Activated naive CD4-positive, alpha-beta T cell treated with Interleukin-2 at 50 U/mL for 16 hours (primary cell): ENCODE data around the gene DENND1B.

Source experiments
- DNase-seq: peaks from one replicate; pipeline ENCODE4 v3.0.0-alpha.2; 2020

Gene DENND1B

DNA sequence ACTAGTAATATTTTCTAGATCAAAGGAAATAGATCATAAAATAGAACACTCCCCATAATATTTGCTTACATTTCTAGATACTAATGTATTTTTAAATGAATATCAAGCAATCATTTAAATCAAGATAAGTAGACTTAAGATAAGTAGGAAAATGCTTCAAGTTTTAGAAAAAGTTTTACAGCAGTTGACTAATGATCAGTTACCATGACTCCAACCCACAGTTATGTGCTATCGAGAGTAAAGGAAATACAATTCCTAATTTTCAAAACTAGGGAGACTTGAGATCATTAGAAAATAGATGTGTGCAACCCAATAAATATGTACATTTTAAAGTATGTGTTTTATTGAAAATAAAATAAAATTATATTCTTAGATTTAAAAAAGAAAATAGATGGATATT lies 95.0 kb downstream of the DENND1B start:
- no peak for DNase-seq

- DNase-seq = no peak
Observed at GRCh38 chr1:197677752-197678295, 97.5 kb downstream of the DENND1B start.

DNA sequence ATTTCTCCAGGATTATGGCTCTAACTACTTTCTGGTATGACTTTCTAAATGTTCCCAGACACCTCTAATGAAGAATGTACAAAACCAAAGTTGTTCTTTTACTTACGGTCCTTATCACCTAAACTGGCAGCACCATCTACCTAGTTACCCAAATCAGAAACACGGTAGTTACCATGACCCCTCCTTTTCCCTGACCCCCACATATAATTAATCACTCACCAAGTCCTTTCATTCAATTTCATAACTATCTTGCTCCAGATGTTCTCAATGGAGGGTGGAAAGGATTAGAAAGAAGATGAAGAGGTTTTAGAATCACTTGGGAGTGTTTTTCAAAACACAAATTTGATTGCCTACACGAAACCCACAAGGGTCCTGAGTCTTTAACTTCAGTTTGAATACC lies 98.0 kb downstream of the DENND1B start:
- DNase-seq = no peak

DNA sequence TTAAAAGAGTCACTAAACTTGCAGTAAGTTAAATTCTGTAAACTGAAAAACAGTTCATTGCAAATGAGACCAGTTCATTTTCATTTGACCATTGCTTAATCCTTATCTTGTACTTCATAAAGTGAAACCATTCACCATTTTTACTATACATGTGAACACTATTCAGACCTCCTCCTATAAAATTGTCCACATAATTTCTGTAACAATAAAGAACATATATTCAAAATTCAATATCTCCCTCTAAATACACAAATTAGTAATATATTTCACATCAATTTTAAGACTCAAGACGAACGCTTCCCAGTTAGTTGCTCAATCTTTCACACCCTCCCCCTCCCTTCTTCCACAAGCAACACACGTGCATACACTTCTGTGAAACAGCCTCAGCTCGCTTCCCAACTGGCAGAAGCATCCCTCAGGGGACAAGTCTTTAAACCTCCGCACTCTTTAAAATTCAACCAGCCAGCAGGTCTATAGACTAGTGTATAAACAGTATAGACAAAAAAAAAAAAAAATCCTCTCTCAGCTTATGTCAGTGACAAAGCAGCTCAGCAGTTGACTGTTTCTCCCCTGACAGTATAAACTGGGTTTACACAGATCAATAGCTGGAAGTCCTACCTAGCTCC lies 99.6 kb downstream of the DENND1B start:
- DNase-seq = no peak

GRCh38 chr1:197674286-197674685 lies 101.0 kb downstream of the DENND1B start:
- DNase-seq = no peak

DNA sequence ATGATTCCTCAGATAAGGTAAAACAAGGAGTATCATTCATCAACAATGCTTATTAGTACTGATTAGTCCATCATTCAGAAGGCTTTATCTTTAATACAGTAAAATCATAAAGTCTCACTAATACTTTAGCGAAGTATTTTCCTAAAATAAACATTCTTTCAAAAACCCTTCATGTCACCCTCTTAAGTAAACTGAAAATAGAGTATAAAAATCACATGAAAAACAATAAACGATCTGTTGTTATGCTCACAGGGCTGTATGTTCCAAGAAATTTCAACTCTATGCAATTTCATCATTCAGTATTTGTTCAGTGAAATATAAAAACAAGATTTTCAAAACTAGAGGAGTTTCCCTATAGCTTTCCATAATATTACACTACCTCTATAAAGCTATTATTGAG lies 102.0 kb downstream of the DENND1B start:
- no peak for DNase-seq

- DNase-seq = no peak
Observed at GRCh38 chr1:197672347-197672746, 102.9 kb downstream of the DENND1B start.

DNA sequence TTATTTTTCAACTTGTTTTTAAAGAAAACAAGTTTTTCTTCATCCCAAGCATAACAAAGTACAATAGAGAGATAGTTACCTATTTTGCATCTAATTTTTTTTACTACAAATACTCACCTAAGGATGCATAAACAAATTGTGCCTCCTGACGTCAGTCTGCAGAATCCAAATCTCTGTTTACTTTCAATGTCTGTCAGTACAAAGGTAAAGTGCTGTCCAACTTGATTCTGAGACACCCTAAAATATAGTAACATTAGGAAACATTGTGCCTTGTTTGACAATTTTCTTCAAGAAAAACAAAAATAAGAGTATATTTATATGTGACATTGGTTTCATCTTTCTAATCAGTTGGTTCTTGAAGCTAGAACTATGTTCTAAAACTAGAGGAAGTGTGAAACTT lies 103.4 kb downstream of the DENND1B start:
- DNase-seq = no peak

GRCh38 chr1:197671140-197671539 lies 104.1 kb downstream of the DENND1B start:
- DNase-seq = no peak

DNA sequence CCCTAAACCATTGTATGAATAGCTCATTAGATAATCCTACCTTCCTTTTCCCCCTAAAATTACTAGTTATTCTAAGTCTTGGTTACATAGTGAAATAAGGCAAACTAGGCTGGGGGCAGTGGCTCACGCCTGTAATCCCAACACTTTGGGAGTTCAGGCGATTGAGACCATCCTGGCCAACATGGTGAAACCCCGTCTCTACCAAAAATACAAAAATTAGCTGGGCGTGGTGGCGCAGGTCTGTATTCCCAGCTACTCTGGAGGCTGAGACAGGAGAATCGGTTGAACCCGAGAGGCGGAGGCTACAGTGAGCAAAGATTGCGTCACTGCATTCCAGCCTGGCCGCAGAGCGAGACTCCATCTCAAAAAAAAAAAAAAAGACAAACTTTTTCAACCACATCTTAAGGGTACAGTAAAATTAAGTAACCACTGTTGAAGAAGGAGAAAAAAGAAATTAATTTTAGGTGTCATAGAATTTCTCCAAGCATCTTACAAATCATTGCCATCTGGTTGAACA lies 108.5 kb downstream of the DENND1B start:
- no peak for DNase-seq

GRCh38 chr1:197664391-197664790 lies 110.9 kb downstream of the DENND1B start:
- DNase-seq = no peak

GRCh38 chr1:197663162-197663953 lies 111.9 kb downstream of the DENND1B start:
- DNase-seq = no peak

GRCh38 chr1:197660389-197660788 lies 114.9 kb downstream of the DENND1B start:
- DNase-seq = no peak

DNA sequence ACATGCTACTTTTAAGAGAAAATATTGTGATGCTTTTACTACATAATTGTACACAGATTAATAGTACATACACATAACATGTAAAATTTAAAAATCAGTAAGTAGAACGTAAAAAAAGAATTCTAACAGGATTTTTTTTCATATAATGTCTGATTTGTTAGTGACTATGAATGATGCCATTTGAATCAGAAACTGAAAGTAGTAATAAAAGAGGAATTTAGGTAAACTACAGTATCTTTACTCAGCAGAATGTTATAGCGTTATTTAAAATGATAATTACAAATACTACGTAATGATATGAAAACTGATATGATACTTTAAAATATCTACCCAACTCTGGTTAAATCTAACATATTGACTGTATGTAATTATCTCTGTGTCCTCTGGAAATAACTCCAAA lies 116.1 kb downstream of the DENND1B start:
- DNase-seq = no peak

- DNase-seq = no peak
Observed at GRCh38 chr1:197649188-197649587, 126.1 kb downstream of the DENND1B start.

DNA sequence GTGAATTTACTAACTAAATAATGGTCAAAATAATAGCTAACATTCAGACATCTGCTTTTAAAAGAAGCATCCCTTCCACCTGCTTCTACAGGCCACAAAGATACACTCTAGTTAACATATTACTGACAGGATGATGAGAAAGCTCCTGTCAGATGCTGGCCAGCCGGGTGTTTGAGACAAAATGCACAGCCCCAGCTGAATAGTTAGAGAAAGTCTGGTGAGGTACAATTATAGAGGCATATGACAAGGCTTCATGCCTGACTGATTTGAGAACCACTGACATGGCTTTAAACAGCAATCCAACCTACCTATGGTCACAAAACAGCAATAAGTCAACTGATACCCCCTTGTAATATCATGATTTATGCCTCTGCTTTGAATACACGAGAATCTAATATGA lies 137.0 kb downstream of the DENND1B start:
- no peak for DNase-seq

- DNase-seq = no peak
Observed at GRCh38 chr1:197637406-197637805, 137.9 kb downstream of the DENND1B start.

GRCh38 chr1:197633447-197634078 lies 141.7 kb downstream of the DENND1B start:
- DNase-seq = no peak

- no peak for DNase-seq
Observed at GRCh38 chr1:197632651-197633050, 142.6 kb downstream of the DENND1B start.

DNA sequence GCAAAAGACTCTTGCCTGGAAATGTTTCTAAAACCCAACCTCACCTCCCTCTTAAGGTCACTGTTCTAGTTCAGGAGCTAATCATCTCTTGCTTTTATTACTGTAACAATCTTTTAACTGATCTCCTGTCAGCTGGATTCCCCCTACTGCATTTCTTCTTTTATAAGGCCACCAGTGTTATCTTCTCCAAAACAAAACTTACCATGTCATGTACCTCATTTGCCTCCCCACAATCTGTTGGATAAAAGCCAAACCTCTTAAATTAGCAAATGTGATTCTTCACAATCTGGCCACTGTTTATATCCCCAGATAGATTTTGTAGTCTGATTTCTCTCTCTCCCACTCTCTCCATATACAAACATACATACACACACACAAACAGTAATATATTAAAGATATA lies 143.3 kb downstream of the DENND1B start:
- DNase-seq = no peak

DNA sequence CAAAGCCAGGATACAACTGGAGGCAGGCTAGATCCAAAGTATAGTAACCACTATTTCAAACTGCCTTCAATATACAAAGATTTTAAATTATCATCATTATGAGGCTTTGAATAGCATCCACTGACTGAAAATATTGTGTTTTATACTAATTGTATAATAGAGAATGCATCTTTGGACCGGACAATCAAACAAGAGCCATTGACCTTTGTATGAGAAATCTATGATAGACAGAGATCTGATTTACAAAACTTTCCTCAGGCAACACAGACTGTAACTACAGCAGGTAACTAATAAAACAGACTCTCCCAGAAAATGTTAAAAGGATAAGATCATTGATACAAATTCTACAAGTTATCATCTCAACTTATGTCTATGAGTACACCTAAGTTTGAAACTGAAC lies 152.9 kb downstream of the DENND1B start:
- no peak for DNase-seq

DNA sequence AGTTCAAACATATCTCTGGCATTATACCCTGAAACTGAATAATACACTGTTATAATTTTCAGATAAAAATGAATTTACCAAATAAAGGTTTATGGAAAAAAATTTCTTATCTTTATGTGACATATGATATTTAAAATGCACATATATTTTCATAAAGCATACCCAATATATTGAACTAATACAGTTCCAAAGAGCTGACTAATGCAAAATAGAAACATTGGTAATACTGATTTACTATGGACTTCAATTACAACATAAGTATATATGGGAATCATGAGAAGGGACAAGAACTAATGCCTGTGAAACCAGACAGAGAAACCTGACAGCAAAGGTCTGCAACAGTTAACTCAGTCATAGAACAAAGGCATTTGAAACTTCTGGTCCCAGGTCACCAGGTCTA lies 153.5 kb downstream of the DENND1B start:
- DNase-seq = no peak

GRCh38 chr1:197620714-197621163 lies 154.5 kb downstream of the DENND1B start:
- no peak for DNase-seq
